Uterus (tissue), 4 donors: ENCODE results near the gene TXNIP. TPM values are rescaled to one million over a fixed set of nuclear protein-coding genes. Genes with fewer than 3 reads are reported as not detected.

ENCODE experiments used
- DNase-seq, 2 donors: peaks; one replicate each; pipeline ENCODE4 v3.0.0-alpha.2; 2019 to 2020
- H3K27ac ChIP-seq, 2 donors: fragments of 200-600 bp; sonication (generic); 1 replicate in 1 of 2; 2 replicates in 1 of 2; pipeline ENCODE4 v1.5.1; 2016 to 2018
- H3K27me3 ChIP-seq, 2 donors: fragments of 200-600 bp; sonication (generic); one replicate each; pipeline ENCODE4 v1.5.1; 2018 to 2019; ENCODE audit warnings: control low read depth in 1 of 2
- H3K36me3 ChIP-seq, 2 donors: fragments of 200-600 bp; sonication (generic); one replicate each; pipeline ENCODE4 v1.5.1; 2019; ENCODE audit warnings: control low read depth in 1 of 2
- H3K4me1 ChIP-seq, 2 donors: fragments of 200-600 bp; sonication (generic); one replicate each; pipeline ENCODE4 v1.5.1; 2018 to 2019; ENCODE audit warnings: control low read depth in 1 of 2
- H3K4me3 ChIP-seq, 2 donors: fragments of 200-600 bp; sonication (generic); 1 replicate in 1 of 2; 2 replicates in 1 of 2; pipeline ENCODE4 v1.5.1; 2018 to 2019; ENCODE audit warnings: mild to moderate bottlenecking in 1 of 2
- H3K9me3 ChIP-seq, 2 donors: fragments of 200-600 bp; sonication (generic); one replicate each; pipeline ENCODE4 v1.5.1; 2019; ENCODE audit warnings: control low read depth in 1 of 2
- POLR2A ChIP-seq, 2 donors: fragments of 450-650 bp; IDR thresholded peaks; one replicate each; pipeline ENCODE4 v1.6.1; 2016; ENCODE audit warnings: antibody characterized with exemption in 2 of 2, mild to moderate bottlenecking in 1 of 2, moderate library complexity in 1 of 2
- intact Hi-C: fragments of 100-400 bp; cut with DNase I; formaldehyde crosslinking; loops from one replicate; pipeline ENCODE4 v1.15.1; 2023; ENCODE audit warnings: low total_unique reads
- total RNA-seq, 4 donors: library from RNA; depleted of rRNA in 3 of 4; stranded (reverse); fragments of >200 nt in 3 of 4; gene quantifications; one replicate each; pipeline versions ENCODE4 v1.1.0 to v1.2.4, GENCODE V29; 2014 to 2023
- TF ChIP-seq, protein P1 (sequence below), 4 experiments: fragments of 200-600 bp in 2 of 4; fragments of 450-650 bp in 2 of 4; sonication (generic) in 2 of 4; IDR thresholded peaks; one replicate each; pipeline ENCODE4 v1.5.1; 2016 to 2019; ENCODE audit warnings: antibody characterized with exemption in 4 of 4, mild to moderate bottlenecking in 2 of 4, moderate library complexity in 1 of 4
- donor health status: DM: yes; HTN: yes; CAD: no.

The TXNIP gene
- 1,000 to 10,000 TPM in 3 of 4 donors, 100 to 1,000 TPM in 1; 731 to 1,940 (median 1,478) TPM for total RNA-seq

DNA sequence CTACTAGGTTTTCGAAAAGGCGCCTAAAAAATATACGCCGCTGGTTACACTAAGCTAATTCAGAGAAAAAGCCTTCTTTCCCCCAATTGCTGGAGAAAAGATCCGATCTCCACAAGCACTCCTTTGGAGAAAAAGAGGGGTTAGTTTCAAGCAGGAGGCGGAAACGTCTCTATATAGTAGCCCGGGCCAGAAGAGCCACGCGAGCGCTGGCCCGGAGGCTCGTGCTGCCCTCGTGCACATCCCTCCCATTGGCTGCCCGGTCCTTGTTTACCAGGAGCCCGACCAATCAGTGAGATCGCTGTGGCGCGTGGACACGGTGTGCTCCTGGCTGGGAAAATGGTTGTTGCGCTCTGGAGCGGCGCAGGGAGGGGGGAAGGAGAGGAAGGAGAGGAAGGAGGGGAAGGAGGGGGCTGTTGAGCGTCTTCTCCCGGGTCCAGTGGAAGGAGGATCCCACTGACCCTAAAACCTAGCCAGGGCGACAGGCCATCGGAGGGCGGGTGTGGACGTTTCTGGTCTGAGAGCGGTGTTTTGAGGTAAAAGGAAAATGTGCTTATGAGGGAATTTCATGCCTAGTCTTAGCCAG is at the start of gene TXNIP:
TXNIP (minus strand) TSS at position 147 of the 583 bp plus-strand sequence. CDS start 313 bp downstream, outside the sequence.
- peak; percentile 91 to 95 for TF ChIP-seq POLR2A (IDR thresholded peaks at IDR 0.05)
- TF ChIP-seq, protein P1, sequence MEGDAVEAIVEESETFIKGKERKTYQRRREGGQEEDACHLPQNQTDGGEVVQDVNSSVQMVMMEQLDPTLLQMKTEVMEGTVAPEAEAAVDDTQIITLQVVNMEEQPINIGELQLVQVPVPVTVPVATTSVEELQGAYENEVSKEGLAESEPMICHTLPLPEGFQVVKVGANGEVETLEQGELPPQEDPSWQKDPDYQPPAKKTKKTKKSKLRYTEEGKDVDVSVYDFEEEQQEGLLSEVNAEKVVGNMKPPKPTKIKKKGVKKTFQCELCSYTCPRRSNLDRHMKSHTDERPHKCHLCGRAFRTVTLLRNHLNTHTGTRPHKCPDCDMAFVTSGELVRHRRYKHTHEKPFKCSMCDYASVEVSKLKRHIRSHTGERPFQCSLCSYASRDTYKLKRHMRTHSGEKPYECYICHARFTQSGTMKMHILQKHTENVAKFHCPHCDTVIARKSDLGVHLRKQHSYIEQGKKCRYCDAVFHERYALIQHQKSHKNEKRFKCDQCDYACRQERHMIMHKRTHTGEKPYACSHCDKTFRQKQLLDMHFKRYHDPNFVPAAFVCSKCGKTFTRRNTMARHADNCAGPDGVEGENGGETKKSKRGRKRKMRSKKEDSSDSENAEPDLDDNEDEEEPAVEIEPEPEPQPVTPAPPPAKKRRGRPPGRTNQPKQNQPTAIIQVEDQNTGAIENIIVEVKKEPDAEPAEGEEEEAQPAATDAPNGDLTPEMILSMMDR (IDR thresholded peaks at IDR 0.05): peak in 1 of 4 experiments; percentile 23
- peak within 1 kb of the TSS; percentile 96 to 100 for H3K27ac ChIP-seq
- intact Hi-C loops: no loop called here
- H3K9me3 ChIP-seq: no peaks in the 10 kb centered on the region
- peaks cover 0 to 3% of the 10 kb centered on the region in 2 donors for H3K36me3 ChIP-seq
- H3K4me1 ChIP-seq: peaks cover 4% of the 10 kb centered on the region in 2 donors
- peak within 1 kb of the TSS; percentile 60 to 85 for H3K4me3 ChIP-seq
- no peaks in the 10 kb centered on the region for H3K27me3 ChIP-seq
- peak; percentile 98 to 99 for DNase-seq

- H3K27me3 ChIP-seq: no peaks in the 10 kb centered on the region
- no peak for TF ChIP-seq POLR2A (IDR thresholded peaks at IDR 0.05)
- TF ChIP-seq, protein P1 (IDR thresholded peaks at IDR 0.05): no peak
- peak overlapping the region; percentile 90 to 98 for H3K27ac ChIP-seq
- no peak for DNase-seq
- H3K36me3 ChIP-seq: no peaks in the 10 kb centered on the region
- peak overlapping the region; percentile 56 to 78 for H3K4me3 ChIP-seq
- H3K9me3 ChIP-seq: no peaks in the 10 kb centered on the region
- intact Hi-C loops: no loop called here
- no peaks in the 10 kb centered on the region for H3K4me1 ChIP-seq
Observed at GRCh38 chr1:146039844-146040194, 43.4 kb upstream of the TXNIP start.

DNA sequence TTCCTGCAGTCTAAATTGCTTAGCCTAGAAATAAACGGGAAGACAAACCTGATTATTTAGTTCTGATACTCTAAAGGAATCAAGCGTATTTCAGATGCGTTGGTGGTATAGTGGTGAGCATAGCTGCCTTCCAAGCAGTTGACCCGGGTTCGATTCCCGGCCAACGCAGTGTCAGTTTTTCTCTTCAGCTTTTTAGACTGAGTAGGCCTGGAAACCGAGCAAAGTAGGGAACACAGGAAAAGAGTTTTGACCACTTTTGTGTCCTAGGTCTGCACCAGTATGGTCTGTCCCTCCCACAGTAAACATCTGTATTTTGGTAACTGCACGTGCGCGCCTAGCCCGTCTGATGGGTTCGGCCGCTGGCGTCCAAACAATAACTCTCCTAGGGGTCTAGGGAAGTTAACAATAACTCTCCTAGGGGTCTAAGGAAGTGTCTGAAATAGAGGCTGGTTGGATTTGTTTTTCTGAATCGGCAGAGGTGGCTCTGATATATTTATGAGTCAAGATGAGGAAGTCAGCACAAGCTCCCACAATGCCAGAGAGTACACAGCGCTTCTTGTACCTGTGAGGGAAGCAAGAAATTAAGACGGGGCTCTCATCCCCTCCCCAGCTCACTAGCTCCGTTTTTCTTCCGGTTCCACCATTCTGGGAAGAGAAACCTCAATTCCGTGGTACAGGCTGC is 40.7 kb upstream of the TXNIP start:
- intact Hi-C loops: no loop called here
- Histone ChIP-seq H3K4me1 (no peaks in the 10 kb centered on the region), H3K27me3 (no peaks in the 10 kb centered on the region), H3K36me3 (no peaks in the 10 kb centered on the region), H3K27ac (peak overlapping the region; percentile 90 to 98), H3K4me3 (peak overlapping the region; percentile 56 to 78), H3K9me3 (no peaks in the 10 kb centered on the region)
- TF ChIP-seq POLR2A (IDR thresholded peaks at IDR 0.05): no peak
- TF ChIP-seq, protein P1 (IDR thresholded peaks at IDR 0.05): no peak
- peak; percentile 85 to 90 for DNase-seq

DNA sequence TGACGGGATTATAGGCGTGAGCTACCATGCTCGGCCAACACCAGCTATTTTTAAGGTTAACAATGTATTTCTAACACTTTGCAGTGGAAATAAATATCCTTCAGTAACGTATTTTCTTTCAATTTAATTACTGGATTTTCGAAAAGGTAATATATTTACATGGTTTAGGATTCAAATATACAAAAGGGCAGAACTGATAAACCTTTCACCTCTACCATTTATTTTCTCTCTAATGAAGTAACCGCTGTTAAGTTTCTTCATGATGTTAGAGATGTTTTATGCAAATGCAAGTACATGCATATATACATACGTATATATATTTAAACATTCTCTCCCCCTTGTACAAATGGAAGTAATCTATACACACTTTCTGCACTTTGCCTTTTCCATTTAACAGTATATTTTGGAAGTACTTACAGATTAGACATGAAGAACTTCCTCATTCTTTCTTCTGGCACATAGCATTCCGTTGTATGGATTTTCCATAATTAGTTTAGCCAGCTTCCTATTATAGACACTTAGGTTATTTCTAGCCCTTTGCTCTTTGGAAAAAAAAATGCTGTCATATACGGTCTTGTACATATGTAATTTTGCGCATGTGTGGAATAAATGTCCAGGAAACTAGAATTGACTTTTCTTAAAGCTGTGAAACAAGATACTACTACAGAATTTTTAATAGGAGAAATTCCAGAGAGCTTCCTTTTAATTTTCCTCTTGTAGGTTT is 40.0 kb upstream of the TXNIP start:
- peak overlapping the region; percentile 90 to 98 for H3K27ac ChIP-seq
- no peaks in the 10 kb centered on the region for H3K27me3 ChIP-seq
- intact Hi-C loops: no loop called here
- H3K4me3 ChIP-seq: peak overlapping the region; percentile 56 to 78
- H3K36me3 ChIP-seq: no peaks in the 10 kb centered on the region
- no peaks in the 10 kb centered on the region for H3K4me1 ChIP-seq
- no peak for DNase-seq
- H3K9me3 ChIP-seq: no peaks in the 10 kb centered on the region
- TF ChIP-seq, protein P1 (IDR thresholded peaks at IDR 0.05): no peak
- TF ChIP-seq POLR2A (IDR thresholded peaks at IDR 0.05): no peak

DNA sequence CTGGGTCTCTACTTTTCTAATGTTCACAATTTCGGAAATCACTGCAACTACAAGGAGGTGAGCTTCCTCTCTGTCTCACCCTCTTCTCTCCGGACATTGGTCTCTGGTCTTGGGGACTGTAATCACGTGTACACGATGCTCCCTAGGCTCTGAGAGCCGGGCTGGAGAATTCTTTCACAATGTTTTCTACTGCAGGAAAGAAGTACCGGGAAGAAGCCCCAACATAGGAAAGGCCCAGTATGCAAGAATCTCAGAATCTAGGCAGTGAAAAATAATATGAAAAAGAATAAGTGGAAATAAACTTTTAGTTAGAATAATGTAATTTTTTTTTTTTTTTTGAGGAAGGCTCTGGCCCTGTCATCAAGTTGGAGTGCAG is 38.7 kb upstream of the TXNIP start:
- Histone ChIP-seq H3K9me3 (no peaks in the 10 kb centered on the region), H3K27me3 (no peaks in the 10 kb centered on the region), H3K36me3 (no peaks in the 10 kb centered on the region), H3K4me3 (peak overlapping the region in 1 of 2 donors; percentile 56), H3K4me1 (no peaks in the 10 kb centered on the region), H3K27ac (peak overlapping the region; percentile 90 to 98)
- TF ChIP-seq, protein P1 (IDR thresholded peaks at IDR 0.05): no peak
- TF ChIP-seq POLR2A (IDR thresholded peaks at IDR 0.05): no peak
- intact Hi-C loops: no loop called here
- no peak for DNase-seq
